ENCODE data around the gene TMEM11.

The TMEM11 gene

GRCh38 chr17:21157586-21158370 lies 56.2 kb downstream of the TMEM11 start:
- DNase-seq = no peak

DNA sequence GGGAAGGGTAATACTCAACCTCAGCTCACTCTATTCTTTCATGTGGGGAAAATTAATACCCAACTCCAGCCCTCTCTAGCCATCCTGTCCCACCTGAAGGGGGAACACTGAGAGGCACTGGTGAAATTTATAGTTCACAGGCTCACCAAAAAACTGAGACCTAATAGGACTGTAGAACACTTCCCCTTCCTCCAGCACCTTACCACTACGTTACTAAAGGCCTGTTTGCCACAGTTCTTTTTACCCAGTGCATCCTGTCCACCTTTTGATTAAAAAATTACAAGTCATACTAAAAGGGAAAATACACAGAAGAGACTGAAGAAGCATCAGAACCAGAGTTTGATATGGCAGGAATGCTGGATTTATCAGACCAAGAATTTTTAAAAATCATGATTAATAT lies 61.2 kb downstream of the TMEM11 start:
- no peak for DNase-seq

DNA sequence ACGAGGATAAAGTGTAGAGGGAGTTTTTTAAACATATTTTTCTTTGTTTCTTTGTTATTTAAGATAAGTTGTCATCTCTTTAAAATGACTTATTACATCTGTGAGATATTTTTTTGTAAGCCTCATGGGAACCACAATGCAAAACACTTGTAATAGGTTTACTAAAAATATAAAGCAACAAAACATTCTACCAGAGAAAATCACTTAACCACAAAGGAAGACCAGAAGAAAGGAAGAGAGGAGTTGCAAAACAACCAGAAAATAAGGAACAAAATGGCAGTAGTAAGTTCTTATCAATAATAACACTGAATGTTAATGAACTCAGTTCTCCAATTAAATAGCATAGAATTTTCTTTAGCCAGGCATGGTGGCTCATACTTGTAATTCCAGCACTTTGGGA lies 64.3 kb downstream of the TMEM11 start:
- DNase-seq = no peak
